ENCODE results near the gene UPB1.
A peak's percentile ranks its signal among the peaks of the same experiment; 100 is the strongest.

Gene UPB1

GRCh38 chr22:24565077-24565476 lies 69.9 kb downstream of the UPB1 start:
- Histone ChIP-seq H3K4me2 (ENCODE audit: low read length) (no peak overlapping the region), H3K79me2 (peaks cover 12% of the 10 kb centered on the region), H3K9ac (no peak overlapping the region), H3K27me3 (ENCODE audit: control insufficient read depth, insufficient read depth, low read length) (no peaks in the 10 kb centered on the region), H3K4me1 (no peaks in the 10 kb centered on the region), H3K36me3 (ENCODE audit: control insufficient read depth, insufficient read depth, low read length) (no peaks in the 10 kb centered on the region), H2AFZ (no peak overlapping the region), H3K27ac (no peak overlapping the region), H3K9me3 (ENCODE audit: control insufficient read depth, low read length) (no peaks in the 10 kb centered on the region), H3K4me3 (ENCODE audit: low read depth, low read length) (no peak overlapping the region)
- TF ChIP-seq, protein P1, sequence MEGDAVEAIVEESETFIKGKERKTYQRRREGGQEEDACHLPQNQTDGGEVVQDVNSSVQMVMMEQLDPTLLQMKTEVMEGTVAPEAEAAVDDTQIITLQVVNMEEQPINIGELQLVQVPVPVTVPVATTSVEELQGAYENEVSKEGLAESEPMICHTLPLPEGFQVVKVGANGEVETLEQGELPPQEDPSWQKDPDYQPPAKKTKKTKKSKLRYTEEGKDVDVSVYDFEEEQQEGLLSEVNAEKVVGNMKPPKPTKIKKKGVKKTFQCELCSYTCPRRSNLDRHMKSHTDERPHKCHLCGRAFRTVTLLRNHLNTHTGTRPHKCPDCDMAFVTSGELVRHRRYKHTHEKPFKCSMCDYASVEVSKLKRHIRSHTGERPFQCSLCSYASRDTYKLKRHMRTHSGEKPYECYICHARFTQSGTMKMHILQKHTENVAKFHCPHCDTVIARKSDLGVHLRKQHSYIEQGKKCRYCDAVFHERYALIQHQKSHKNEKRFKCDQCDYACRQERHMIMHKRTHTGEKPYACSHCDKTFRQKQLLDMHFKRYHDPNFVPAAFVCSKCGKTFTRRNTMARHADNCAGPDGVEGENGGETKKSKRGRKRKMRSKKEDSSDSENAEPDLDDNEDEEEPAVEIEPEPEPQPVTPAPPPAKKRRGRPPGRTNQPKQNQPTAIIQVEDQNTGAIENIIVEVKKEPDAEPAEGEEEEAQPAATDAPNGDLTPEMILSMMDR (IDR thresholded peaks at IDR 0.05) = no peak

- peak overlapping the region; percentile 22 for H3K4me2 ChIP-seq (ENCODE audit: low read length)
- H3K9ac ChIP-seq = no peak overlapping the region
- no peak overlapping the region for H3K27ac ChIP-seq
Observed at GRCh38 chr22:24566899-24567511, 71.9 kb downstream of the UPB1 start.

DNA sequence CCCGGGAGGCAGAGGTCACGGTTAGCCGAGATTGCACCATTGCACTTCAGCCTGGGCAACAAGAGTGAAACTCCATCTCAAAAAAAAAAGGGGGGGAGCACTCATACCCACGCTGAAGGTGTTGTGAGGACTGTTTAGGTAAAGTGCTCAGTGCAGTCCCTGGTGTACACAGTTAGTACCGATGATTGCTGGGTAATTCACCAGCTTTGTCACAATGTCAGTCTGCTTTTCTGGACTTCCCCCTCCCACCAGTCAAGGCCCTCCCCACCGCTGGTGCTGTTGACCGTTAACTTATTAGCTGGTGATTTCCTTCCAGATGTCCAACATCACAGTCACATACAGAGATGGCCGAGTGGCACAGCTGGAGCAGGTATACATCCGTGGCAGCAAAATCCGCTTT lies 72.5 kb downstream of the UPB1 start:
- H3K79me2 ChIP-seq = peaks cover 3% of the 10 kb centered on the region
- no peaks in the 10 kb centered on the region for H3K4me1 ChIP-seq
- TF ChIP-seq, protein P1 (IDR thresholded peaks at IDR 0.05) = no peak
- H3K4me2 ChIP-seq (ENCODE audit: low read length) = no peak overlapping the region
- no peak overlapping the region for H3K9ac ChIP-seq
- no peaks in the 10 kb centered on the region for H3K9me3 ChIP-seq (ENCODE audit: control insufficient read depth, low read length)
- no peaks in the 10 kb centered on the region for H3K36me3 ChIP-seq (ENCODE audit: control insufficient read depth, insufficient read depth, low read length)
- no peaks in the 10 kb centered on the region for H3K27me3 ChIP-seq (ENCODE audit: control insufficient read depth, insufficient read depth, low read length)
- no peak overlapping the region for H3K4me3 ChIP-seq (ENCODE audit: low read depth, low read length)
- no peak overlapping the region for H2AFZ ChIP-seq
- no peak overlapping the region for H3K27ac ChIP-seq

More at GRCh38 chr22:24566899-24567511, 71.9 kb downstream of the UPB1 start:
- no peaks in the 10 kb centered on the region for H3K36me3 ChIP-seq (ENCODE audit: control insufficient read depth, insufficient read depth, low read length)
- H2AFZ ChIP-seq = no peak overlapping the region
- peaks cover 5% of the 10 kb centered on the region for H3K79me2 ChIP-seq
- H3K4me1 ChIP-seq = no peaks in the 10 kb centered on the region
- no peak overlapping the region for H3K4me3 ChIP-seq (ENCODE audit: low read depth, low read length)
- H3K27me3 ChIP-seq (ENCODE audit: control insufficient read depth, insufficient read depth, low read length) = no peaks in the 10 kb centered on the region
- TF ChIP-seq, protein P1 (IDR thresholded peaks at IDR 0.05) = no peak
- no peaks in the 10 kb centered on the region for H3K9me3 ChIP-seq (ENCODE audit: control insufficient read depth, low read length)

GRCh38 chr22:24571266-24571665 lies 76.1 kb downstream of the UPB1 start:
- H3K27me3 ChIP-seq (ENCODE audit: control insufficient read depth, insufficient read depth, low read length) = no peaks in the 10 kb centered on the region
- no peak overlapping the region for H3K4me2 ChIP-seq (ENCODE audit: low read length)
- H3K4me1 ChIP-seq = no peaks in the 10 kb centered on the region
- no peak overlapping the region for H2AFZ ChIP-seq
- no peaks in the 10 kb centered on the region for H3K36me3 ChIP-seq (ENCODE audit: control insufficient read depth, insufficient read depth, low read length)
- no peak overlapping the region for H3K4me3 ChIP-seq (ENCODE audit: low read depth, low read length)
- no peaks in the 10 kb centered on the region for H3K9me3 ChIP-seq (ENCODE audit: control insufficient read depth, low read length)
- H3K27ac ChIP-seq = no peak overlapping the region
- TF ChIP-seq, protein P1 (IDR thresholded peaks at IDR 0.05) = no peak
- H3K9ac ChIP-seq = no peak overlapping the region
- no peaks in the 10 kb centered on the region for H3K79me2 ChIP-seq

GRCh38 chr22:24576778-24577177 lies 81.6 kb downstream of the UPB1 start:
- Histone ChIP-seq H3K4me1 (no peaks in the 10 kb centered on the region), H3K9ac (no peak overlapping the region), H3K4me2 (ENCODE audit: low read length) (no peak overlapping the region), H3K27me3 (ENCODE audit: control insufficient read depth, insufficient read depth, low read length) (no peaks in the 10 kb centered on the region), H3K36me3 (ENCODE audit: control insufficient read depth, insufficient read depth, low read length) (no peaks in the 10 kb centered on the region), H3K9me3 (ENCODE audit: control insufficient read depth, low read length) (no peaks in the 10 kb centered on the region), H3K27ac (no peak overlapping the region), H3K79me2 (no peaks in the 10 kb centered on the region), H3K4me3 (ENCODE audit: low read depth, low read length) (no peak overlapping the region), H2AFZ (no peak overlapping the region)
- TF ChIP-seq, protein P1 (IDR thresholded peaks at IDR 0.05) = no peak
